ENCODE results near the gene MTTP.

DNA sequence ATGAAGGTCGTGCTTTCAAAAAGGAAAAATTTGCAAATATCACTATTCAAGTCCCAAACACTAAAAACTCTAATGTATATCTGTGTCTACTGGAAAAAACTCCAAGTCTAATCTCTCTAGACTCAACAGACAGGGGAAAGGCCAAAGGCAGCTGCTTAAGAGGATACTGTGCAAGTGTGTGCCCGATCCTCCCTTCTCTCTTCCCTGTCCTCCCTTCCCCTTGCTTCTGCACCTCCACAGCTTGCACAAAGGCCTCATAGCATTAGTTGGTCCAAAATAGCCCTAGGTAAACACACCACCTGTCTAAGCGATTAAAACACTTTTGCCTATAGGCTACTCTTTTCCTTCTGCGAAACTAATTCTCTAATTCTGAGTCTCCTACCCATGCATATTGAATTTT is 72.4 kb downstream of the MTTP start:
- TF ChIP-seq POLR2A (IDR thresholded peaks at IDR 0.05; ENCODE audit: low read length) (no peak), GATA1 (IDR thresholded peaks at IDR 0.05; ENCODE audit: low read depth, low read length) (no peak)

Measured in erythroblast (primary cell).